Epithelial cell of esophagus (primary cell): ENCODE results near the gene C1QL4.
A peak's percentile ranks its signal among the peaks of the same experiment; 100 is the strongest.

Source experiments
- DNase-seq: peaks from one replicate; pipeline ENCODE4 v3.0.0; 2010; ENCODE audit warnings: low read depth
- H3K4me3 ChIP-seq: 2 replicates; pipeline ENCODE4 v1.5.1; 2011; ENCODE audit warnings: mild to moderate bottlenecking, low read length, control low read depth
- CTCF ChIP-seq: IDR thresholded peaks from 2 replicates; pipeline ENCODE4 v1.5.1; 2011; ENCODE audit warnings: low read depth, mild to moderate bottlenecking, low read length, control low read depth, inconsistent platforms; ENCODE audit not compliant: insufficient read depth; ENCODE audit errors: missing control alignments

The C1QL4 gene

GRCh38 chr12:49342914-49343731, 6.1 kb upstream of the C1QL4 start:
- no peak for TF ChIP-seq CTCF
- peak; percentile 52 for DNase-seq
- no peak overlapping the region for H3K4me3 ChIP-seq

- H3K4me3 ChIP-seq, result no peak overlapping the region
- TF ChIP-seq CTCF, result peak; percentile 72
- DNase-seq, result peak; percentile 68
Observed at GRCh38 chr12:49342066-49342913, 5.3 kb upstream of the C1QL4 start.

GRCh38 chr12:49341777-49342065, 4.7 kb upstream of the C1QL4 start:
- TF ChIP-seq CTCF, result no peak
- H3K4me3 ChIP-seq, result no peak overlapping the region
- DNase-seq, result no peak

- no peak for DNase-seq
- no peak for TF ChIP-seq CTCF
- H3K4me3 ChIP-seq, result no peak overlapping the region
Observed at GRCh38 chr12:49340971-49341776, 4.2 kb upstream of the C1QL4 start.

GRCh38 chr12:49340095-49340870, 3.3 kb upstream of the C1QL4 start:
- no peak for DNase-seq
- H3K4me3 ChIP-seq, result no peak overlapping the region

More at GRCh38 chr12:49340095-49340870, 3.3 kb upstream of the C1QL4 start:
- no peak for TF ChIP-seq CTCF
